Fibroblast of skin of scalp (primary cell): ENCODE results near the gene WNK1.
A peak's percentile ranks its signal among the peaks of the same experiment; 100 is the strongest.
"Not testable (repeated sequence)": the region's sequence is repeated elsewhere in the genome, so short reads cannot be mapped to it uniquely, and the experiment has no call there.

Experiments used
- DNase-seq: peaks from one replicate; pipeline ENCODE4 v3.0.0-alpha.2; 2013

The WNK1 gene

GRCh38 chr12:749751-750270 lies 2.6 kb upstream of the WNK1 start:
- DNase-seq, result no peak

- no peak for DNase-seq
Measured at GRCh38 chr12:750366-751191, 1.8 kb upstream of the WNK1 start.

GRCh38 chr12:751192-751998 lies 984 bp upstream of the WNK1 start:
- peak; percentile 96 for DNase-seq

GRCh38 chr12:752695-753610 lies 574 bp downstream of the WNK1 start:
- DNase-seq, result peak; percentile 62

- DNase-seq, result peak; percentile 23
Measured at GRCh38 chr12:753611-754472, 1.5 kb downstream of the WNK1 start.

- no peak for DNase-seq
Measured at GRCh38 chr12:754473-754820, 2.1 kb downstream of the WNK1 start.

- DNase-seq, result peak; percentile 63
Measured at GRCh38 chr12:754851-755562, 2.6 kb downstream of the WNK1 start.

- DNase-seq, result no peak
Measured at GRCh38 chr12:759628-760027, 7.2 kb downstream of the WNK1 start.

- DNase-seq, result peak; percentile 17
Measured at GRCh38 chr12:761256-761655, 8.9 kb downstream of the WNK1 start.

GRCh38 chr12:765840-766239 lies 13.5 kb downstream of the WNK1 start:
- DNase-seq, result no peak

- DNase-seq, result no peak
Measured at GRCh38 chr12:768434-768833, 16.1 kb downstream of the WNK1 start.

GRCh38 chr12:770479-770878 lies 18.1 kb downstream of the WNK1 start:
- peak; percentile 40 for DNase-seq

- DNase-seq, result no peak
Measured at GRCh38 chr12:772056-772697, 19.8 kb downstream of the WNK1 start.

GRCh38 chr12:774051-774614 lies 21.8 kb downstream of the WNK1 start:
- no peak for DNase-seq

GRCh38 chr12:775973-776771 lies 23.8 kb downstream of the WNK1 start:
- not testable (repeated sequence) for DNase-seq

- DNase-seq, result not testable (repeated sequence)
Measured at GRCh38 chr12:776772-777373, 24.5 kb downstream of the WNK1 start.

- no peak for DNase-seq
Measured at GRCh38 chr12:777550-778047, 25.2 kb downstream of the WNK1 start.

- DNase-seq, result no peak
Measured at GRCh38 chr12:778615-779014, 26.2 kb downstream of the WNK1 start.
